GM18861 (cell line): ENCODE results near the gene HMGN5.

Experiments
- ATAC-seq: cut with Tn5 transposase; IDR thresholded peaks from one replicate; pipeline ENCODE4 v1.9.1; 2021; ENCODE audit not compliant: unreplicated experiment

The HMGN5 gene

GRCh38 chrX:81120936-81121371 lies 80.8 kb downstream of the HMGN5 start:
- ATAC-seq: peak; percentile 53

- peak; percentile 25 for ATAC-seq
Observed at GRCh38 chrX:81120258-81120935, 81.3 kb downstream of the HMGN5 start.

- ATAC-seq: no peak
Observed at GRCh38 chrX:81114757-81115156, 87.0 kb downstream of the HMGN5 start.

GRCh38 chrX:81110286-81110685 lies 91.4 kb downstream of the HMGN5 start:
- ATAC-seq: no peak

- no peak for ATAC-seq
Observed at GRCh38 chrX:81082649-81083048, 119.1 kb downstream of the HMGN5 start.
